PFSK-1 (cell line): ENCODE data around the gene SVIL.

ENCODE experiments used
- POLR2AphosphoS5 ChIP-seq: IDR thresholded peaks from 2 replicates; pipeline ENCODE4 v1.6.1; 2012; ENCODE audit warnings: low read depth, mild to moderate bottlenecking, control low read depth, low read length, moderate library complexity
- SIN3A ChIP-seq: IDR thresholded peaks from 2 replicates; pipeline ENCODE4 v1.6.1; 2012; ENCODE audit warnings: mild to moderate bottlenecking, low read length, moderate library complexity, borderline replicate concordance; ENCODE audit not compliant: insufficient read depth

- TF ChIP-seq SIN3A (no peak), POLR2AphosphoS5 (no peak)
Measured at GRCh38 chr10:29658984-29659965, 24.5 kb upstream of the SVIL start.
